ENCODE measurements around the gene PCDH9.

DNA sequence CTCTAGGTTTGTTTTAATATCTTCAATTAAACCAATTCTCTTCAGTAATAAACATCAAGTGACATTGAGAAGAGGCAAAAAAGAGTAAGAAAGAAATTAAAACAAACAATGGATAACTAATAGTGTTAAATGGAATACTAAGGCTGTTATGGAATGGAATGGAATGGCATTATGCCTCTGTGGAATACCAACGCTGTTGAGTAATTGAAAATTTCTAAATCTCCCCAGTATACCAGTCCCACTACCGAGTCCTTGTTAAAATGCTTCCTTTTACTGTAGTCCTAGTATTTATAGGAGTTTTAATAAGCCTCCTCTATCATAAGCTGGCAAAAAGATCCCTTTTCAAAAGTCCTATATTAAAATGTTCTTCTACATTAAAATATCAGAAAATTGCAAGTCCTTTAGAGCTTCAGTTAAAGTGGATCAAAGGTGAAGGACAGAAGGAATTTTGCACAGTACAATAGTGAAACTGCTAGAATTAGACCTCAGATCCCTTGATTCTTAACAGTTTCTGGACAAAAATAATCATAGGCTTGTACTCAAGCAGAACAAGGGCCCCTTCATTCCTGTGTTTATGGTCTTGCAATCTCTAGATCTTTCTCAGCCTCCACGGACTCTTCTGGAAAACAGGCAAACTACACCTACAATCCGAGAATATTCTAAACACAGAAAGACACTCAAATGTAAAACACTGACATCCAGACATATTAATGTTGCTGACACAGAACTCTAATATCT is 128.2 kb downstream of the PCDH9 start:
- TF ChIP-seq POLR2A (IDR thresholded peaks at IDR 0.05) = no peak
- TF ChIP-seq, protein P1, sequence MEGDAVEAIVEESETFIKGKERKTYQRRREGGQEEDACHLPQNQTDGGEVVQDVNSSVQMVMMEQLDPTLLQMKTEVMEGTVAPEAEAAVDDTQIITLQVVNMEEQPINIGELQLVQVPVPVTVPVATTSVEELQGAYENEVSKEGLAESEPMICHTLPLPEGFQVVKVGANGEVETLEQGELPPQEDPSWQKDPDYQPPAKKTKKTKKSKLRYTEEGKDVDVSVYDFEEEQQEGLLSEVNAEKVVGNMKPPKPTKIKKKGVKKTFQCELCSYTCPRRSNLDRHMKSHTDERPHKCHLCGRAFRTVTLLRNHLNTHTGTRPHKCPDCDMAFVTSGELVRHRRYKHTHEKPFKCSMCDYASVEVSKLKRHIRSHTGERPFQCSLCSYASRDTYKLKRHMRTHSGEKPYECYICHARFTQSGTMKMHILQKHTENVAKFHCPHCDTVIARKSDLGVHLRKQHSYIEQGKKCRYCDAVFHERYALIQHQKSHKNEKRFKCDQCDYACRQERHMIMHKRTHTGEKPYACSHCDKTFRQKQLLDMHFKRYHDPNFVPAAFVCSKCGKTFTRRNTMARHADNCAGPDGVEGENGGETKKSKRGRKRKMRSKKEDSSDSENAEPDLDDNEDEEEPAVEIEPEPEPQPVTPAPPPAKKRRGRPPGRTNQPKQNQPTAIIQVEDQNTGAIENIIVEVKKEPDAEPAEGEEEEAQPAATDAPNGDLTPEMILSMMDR (IDR thresholded peaks at IDR 0.05) = no peak
